HCT116 (cell line): ENCODE results near the gene ADAM11. TPM values are rescaled to one million over a fixed set of nuclear protein-coding genes. Genes with fewer than 3 reads are reported as not detected.

Experiments used
- ATAC-seq: fragments of 200-7000 bp; cut with Tn5 transposase; 2 replicates; pipeline ENCODE4 v1.9.1; 2020; ENCODE audit warnings: mild to moderate bottlenecking, moderate library complexity
- BruUV-seq: library from RNA; stranded (reverse); fragments of 400-500 nt; replicated peaks from 2 replicates; lab custom pipeline; 2021; lab: Mats Ljungman, UMichigan
- CTCF ChIA-PET: fragments of 300-600 bp; sonication (Branson Sonifier 250); formaldehyde crosslinking; loops from one replicate; lab custom pipeline; 2021; ENCODE audit warnings: antibody characterized with exemption; lab: Charles Lee
- POLR2A ChIA-PET: fragments of 300-600, 350-600 bp; sonication (Branson Sonifier 250); formaldehyde crosslinking; loops from one replicate; lab custom pipeline; 2021; ENCODE audit warnings: antibody characterized with exemption; lab: Charles Lee
- RAD21 ChIA-PET, 2 experiments: fragments of 300-600 bp; sonication (Branson Sonifier 250); formaldehyde crosslinking; loops; one replicate each; lab custom pipeline; 2023; ENCODE audit warnings: low total read pairs in 2 of 2; ENCODE audit not compliant: uncharacterized antibody in 2 of 2, unreplicated experiment in 2 of 2, low non-redundant PET in 1 of 2; lab: Charles Lee
- DNase-seq: peaks from one replicate; pipeline ENCODE4 v3.0.0-alpha.2; 2010; ENCODE audit warnings: low read depth, low spot score
- H2AFZ ChIP-seq: fragments of 200-600 bp; shearing (Covaris generic), sonication (generic); 2 replicates; pipeline ENCODE4 v1.6.1; 2017; ENCODE audit warnings: low read depth, mixed run types, mixed read lengths, antibody characterized with exemption, low read length; ENCODE audit not compliant: poor library complexity, severe bottlenecking
- H3K27ac ChIP-seq: 2 replicates; pipeline ENCODE4 v1.5.1; 2012; ENCODE audit warnings: low read depth, low read length
- H3K27me3 ChIP-seq: fragments of 200-600 bp; sonication (generic); 2 replicates; pipeline ENCODE4 v1.6.1; 2016; ENCODE audit warnings: mixed run types, low read length, mixed read lengths; ENCODE audit not compliant: insufficient read depth
- H3K36me3 ChIP-seq, 2 experiments: fragments of 200-500 bp in 1 of 2; fragments of 200-600 bp in 1 of 2; sonication (Bioruptor generic) in 1 of 2; sonication (generic) in 1 of 2; 2 replicates each; pipeline versions ENCODE4 v1.5.1 to v1.6.1; 2014 to 2016; ENCODE audit warnings: low read length in 2 of 2, inconsistent platforms in 1 of 2, mixed read lengths in 1 of 2, mixed run types in 1 of 2; ENCODE audit not compliant: insufficient read depth in 2 of 2, control insufficient read depth in 1 of 2
- H3K4me1 ChIP-seq, 2 experiments: fragments of 200-600 bp in 1 of 2; sonication (generic) in 1 of 2; 2 replicates each; pipeline versions ENCODE4 v1.5.1 to v1.6.1; 2012 to 2017; ENCODE audit warnings: low read length in 2 of 2, inconsistent platforms in 1 of 2, mild to moderate bottlenecking in 1 of 2, mixed read lengths in 1 of 2, mixed run types in 1 of 2, moderate library complexity in 1 of 2; ENCODE audit not compliant: insufficient read depth in 2 of 2, control insufficient read depth in 1 of 2
- H3K4me2 ChIP-seq: fragments of 200-600 bp; sonication (generic); 2 replicates; pipeline ENCODE4 v1.6.1; 2017; ENCODE audit warnings: mixed run types, low read length, mixed read lengths
- H3K4me3 ChIP-seq, 2 experiments: fragments of 200-600 bp in 1 of 2; sonication (generic) in 1 of 2; replicated peaks in 1 of 2; 2 replicates each; pipeline ENCODE4 v1.5.1; 2011 to 2016; ENCODE audit warnings: low read length in 2 of 2, control low read depth in 1 of 2, low read depth in 1 of 2, mild to moderate bottlenecking in 1 of 2, mixed read lengths in 1 of 2, mixed run types in 1 of 2
- H3K79me2 ChIP-seq: fragments of 200-600 bp; sonication (generic); 2 replicates; pipeline ENCODE4 v1.6.1; 2017; ENCODE audit warnings: mild to moderate bottlenecking, mixed run types, low read length, moderate library complexity, mixed read lengths; ENCODE audit not compliant: insufficient read depth
- H3K9ac ChIP-seq: fragments of 200-600 bp; sonication (generic); 2 replicates; pipeline ENCODE4 v1.6.1; 2016; ENCODE audit warnings: low read length, mixed read lengths
- H3K9me2 ChIP-seq: fragments of 200-600 bp; sonication (generic), shearing (Covaris generic); 2 replicates; pipeline ENCODE4 v1.6.1; 2017; ENCODE audit warnings: mixed run types, mild to moderate bottlenecking, moderate library complexity; ENCODE audit not compliant: insufficient read depth
- H3K9me3 ChIP-seq, 2 experiments: fragments of 200-500 bp in 1 of 2; fragments of 200-600 bp in 1 of 2; sonication (Bioruptor generic) in 1 of 2; sonication (generic) in 1 of 2; 2 replicates each; pipeline ENCODE4 v1.6.1; 2014 to 2017; ENCODE audit warnings: low read length in 2 of 2, mixed read lengths in 2 of 2, inconsistent platforms in 1 of 2, low read depth in 1 of 2, mild to moderate bottlenecking in 1 of 2, mixed run types in 1 of 2, moderate library complexity in 1 of 2; ENCODE audit not compliant: control insufficient read depth in 1 of 2, insufficient read depth in 1 of 2
- H4K20me1 ChIP-seq: fragments of 200-600 bp; sonication (generic), shearing (Covaris generic); 2 replicates; pipeline ENCODE4 v1.6.1; 2017; ENCODE audit warnings: mixed run types, mild to moderate bottlenecking, moderate library complexity; ENCODE audit not compliant: insufficient read depth
- CBX3 ChIP-seq: IDR thresholded peaks from 2 replicates; pipeline ENCODE4 v1.6.1; 2012; ENCODE audit warnings: low read depth
- CEBPB ChIP-seq: IDR thresholded peaks from 2 replicates; pipeline ENCODE4 v1.6.1; 2012; ENCODE audit warnings: low read depth
- ELF1 ChIP-seq: IDR thresholded peaks from 2 replicates; pipeline ENCODE4 v1.6.1; 2012; ENCODE audit warnings: low read depth, borderline replicate concordance
- EZH2phosphoT487 ChIP-seq: fragments of 200-600 bp; IDR thresholded peaks from 2 replicates; pipeline ENCODE4 v1.6.1; 2018; ENCODE audit warnings: antibody characterized with exemption, borderline replicate concordance
- POLR2A ChIP-seq: IDR thresholded peaks from 2 replicates; pipeline ENCODE4 v1.7.0; 2011; ENCODE audit warnings: borderline replicate concordance; ENCODE audit not compliant: insufficient read depth, insufficient read length; ENCODE audit errors: extremely low read depth
- POLR2AphosphoS5 ChIP-seq: IDR thresholded peaks from 2 replicates; pipeline ENCODE4 v1.6.1; 2011; ENCODE audit warnings: mild to moderate bottlenecking, low read depth, low read length, moderate library complexity
- RAD21 ChIP-seq: IDR thresholded peaks from 2 replicates; pipeline ENCODE4 v1.6.1; 2012; ENCODE audit warnings: low read depth, mild to moderate bottlenecking
- intact Hi-C: fragments of 100-400 bp; cut with micrococcal nuclease; formaldehyde crosslinking; loops from 2 replicates; pipeline ENCODE4 v1.10.0; 2022
- total RNA-seq: library from RNA; stranded (reverse); gene quantifications from one replicate; pipeline ENCODE4 v1.2.1, GENCODE V29; 2021; ENCODE audit not compliant: unreplicated experiment

The ADAM11 gene
- total RNA-seq, 1 experiment from 2014 or later = 7.7 TPM

GRCh38 chr17:44767493-44767892 lies 8.7 kb downstream of the ADAM11 start (continued):
- no peak for TF ChIP-seq EZH2phosphoT487
- TF ChIP-seq POLR2AphosphoS5 = no peak
- TF ChIP-seq POLR2A = no peak

DNA sequence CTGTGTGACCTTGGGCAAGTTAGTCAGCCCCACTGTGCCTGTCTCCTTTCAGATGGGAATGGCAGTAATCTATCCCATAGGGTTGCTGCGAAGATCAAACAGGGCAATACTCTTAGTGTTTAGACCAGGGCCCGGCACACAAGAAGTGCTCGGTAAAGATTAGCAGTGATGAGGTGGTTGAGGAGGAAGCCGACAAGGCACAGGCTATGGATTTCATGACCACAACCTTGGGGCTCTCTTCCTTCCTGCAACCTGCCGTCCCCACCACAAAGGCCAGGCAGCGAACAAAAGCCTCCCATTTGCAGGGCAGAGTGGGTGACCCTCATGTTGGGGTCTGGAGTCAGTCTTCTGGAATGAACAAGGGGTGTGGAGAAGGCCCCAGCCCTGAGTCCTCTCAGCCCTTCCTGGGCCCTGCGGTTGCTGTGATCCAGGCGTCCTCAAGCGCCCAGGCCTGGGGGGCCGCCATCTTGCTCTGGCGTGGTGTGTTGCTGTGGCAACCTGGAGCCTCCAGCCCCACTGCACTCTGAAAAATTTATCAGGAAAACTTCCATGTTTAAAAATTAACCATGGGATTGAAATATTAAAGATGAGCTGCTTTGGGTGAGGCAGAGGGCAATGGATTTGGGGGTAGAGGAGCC lies 9.8 kb downstream of the ADAM11 start:
- no peak overlapping the region for H3K9ac ChIP-seq
- no peak overlapping the region for H3K4me3 ChIP-seq
- H3K9me2 ChIP-seq = no peaks in the 10 kb centered on the region
- ATAC-seq (no peak), DNase-seq (no peak)
- POLR2A ChIA-PET = no interaction called here
- no peaks in the 10 kb centered on the region for H3K4me1 ChIP-seq
- H2AFZ ChIP-seq = no peak overlapping the region
- no peaks in the 10 kb centered on the region for H3K9me3 ChIP-seq
- RAD21 ChIA-PET = no interaction called here
- intact Hi-C loops = no loop called here
- H3K79me2 ChIP-seq = no peaks in the 10 kb centered on the region
- BruUV-seq = no TSS peak
- CTCF ChIA-PET = no interaction called here
- no peak overlapping the region for H3K4me2 ChIP-seq
- no peaks in the 10 kb centered on the region for H4K20me1 ChIP-seq
- H3K27ac ChIP-seq = no peak overlapping the region
- no peaks in the 10 kb centered on the region for H3K27me3 ChIP-seq
- TF ChIP-seq POLR2AphosphoS5 (no peak), RAD21 (no peak)
- H3K36me3 ChIP-seq = no peaks in the 10 kb centered on the region

DNA sequence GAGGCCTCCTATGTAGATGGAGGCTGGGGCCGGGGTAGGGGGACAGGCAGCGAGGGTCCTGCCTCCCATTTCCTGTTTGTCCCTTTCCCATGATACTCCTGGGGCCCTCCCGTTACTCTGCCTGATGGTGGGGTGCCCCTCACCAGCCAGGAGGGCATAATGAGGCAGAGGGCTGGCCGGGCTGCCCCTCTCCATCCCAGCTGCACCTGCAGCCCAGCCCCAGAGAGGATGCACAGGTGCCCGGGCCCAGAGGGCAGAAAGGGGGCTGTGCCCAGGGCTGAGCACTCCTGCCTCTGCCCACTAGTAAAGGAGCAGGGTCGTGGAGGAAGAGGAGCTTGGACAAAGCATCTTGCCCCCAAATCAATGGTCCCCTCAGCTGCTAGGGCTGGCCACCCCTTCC lies 10.4 kb downstream of the ADAM11 start:
- intact Hi-C loops = no loop called here
- H3K27ac ChIP-seq = no peak overlapping the region
- no TSS peak for BruUV-seq
- no peaks in the 10 kb centered on the region for H3K9me3 ChIP-seq
- TF ChIP-seq CEBPB (no peak), CBX3 (no peak), ELF1 (no peak), POLR2A (no peak)
- TF ChIP-seq, all 23 proteins: peak for 0
- Histone ChIP-seq H3K4me2 (no peak overlapping the region), H3K36me3 (no peaks in the 10 kb centered on the region), H3K4me1 (no peaks in the 10 kb centered on the region), H3K79me2 (no peaks in the 10 kb centered on the region), H4K20me1 (no peaks in the 10 kb centered on the region), H3K4me3 (no peak overlapping the region), H3K27me3 (no peaks in the 10 kb centered on the region), H3K9ac (no peak overlapping the region), H3K9me2 (no peaks in the 10 kb centered on the region), H2AFZ (no peak overlapping the region)
- DNase-seq (no peak), ATAC-seq (no peak)
- CTCF ChIA-PET = no interaction called here
- POLR2A ChIA-PET = no interaction called here
- RAD21 ChIA-PET = no interaction called here
